Fibroblast of the aortic adventitia (primary cell): Measurements from ENCODE around the gene TUBB4B. TPM values are rescaled to one million over a fixed set of nuclear protein-coding genes. Genes with fewer than 3 reads are reported as not detected.

Source experiments
- DNase-seq: peaks from one replicate; pipeline ENCODE4 v3.0.0-alpha.2; 2010; ENCODE audit warnings: low read depth
- H3K4me3 ChIP-seq: 2 replicates; pipeline ENCODE4 v1.5.1; 2011; ENCODE audit warnings: low read depth, mild to moderate bottlenecking, control low read depth, low read length, moderate library complexity
- CTCF ChIP-seq: IDR thresholded peaks from 2 replicates; pipeline ENCODE4 v1.5.1; 2011; ENCODE audit warnings: mild to moderate bottlenecking, low read length, control low read depth, inconsistent platforms; ENCODE audit not compliant: insufficient read depth
- total RNA-seq: library from RNA; depleted of rRNA; stranded (reverse); fragments of >200 nt; gene quantifications from 2 replicates; pipeline ENCODE4 v1.2.3, GENCODE V29; 2012; ENCODE audit warnings: low replicate concordance

The TUBB4B gene
- total RNA-seq, 1 donor, result 195 TPM

GRCh38 chr9:137266162-137266527 is 25.1 kb downstream of the TUBB4B start:
- no peak for DNase-seq
- H3K4me3 ChIP-seq, result no peak overlapping the region
- TF ChIP-seq CTCF, result no peak

- no peak for TF ChIP-seq CTCF
- DNase-seq, result no peak
- H3K4me3 ChIP-seq, result no peak overlapping the region
Observed at GRCh38 chr9:137266585-137267453, 25.7 kb downstream of the TUBB4B start.

- no peak for DNase-seq
- TF ChIP-seq CTCF, result no peak
- H3K4me3 ChIP-seq, result no peak overlapping the region
Observed at GRCh38 chr9:137267933-137268355, 26.9 kb downstream of the TUBB4B start.

GRCh38 chr9:137268538-137269201 is 27.6 kb downstream of the TUBB4B start:
- H3K4me3 ChIP-seq, result no peak overlapping the region
- DNase-seq, result no peak
- no peak for TF ChIP-seq CTCF

GRCh38 chr9:137269231-137269772 is 28.2 kb downstream of the TUBB4B start:
- no peak overlapping the region for H3K4me3 ChIP-seq
- no peak for TF ChIP-seq CTCF
- DNase-seq, result no peak

GRCh38 chr9:137270929-137271695 is 30.0 kb downstream of the TUBB4B start:
- H3K4me3 ChIP-seq, result no peak overlapping the region
- no peak for TF ChIP-seq CTCF
- no peak for DNase-seq
